Measurements from ENCODE around the gene BCAR1. TPM values are rescaled to one million over a fixed set of nuclear protein-coding genes. Genes with fewer than 3 reads are reported as not detected.
"Not testable (repeated sequence)": the region's sequence is repeated elsewhere in the genome, so short reads cannot be mapped to it uniquely, and the experiment has no call there.

The BCAR1 gene
- polyA plus RNA-seq, 1 donor (not counting 4 experiments of a cell fraction or from before 2014, with no cell fraction given): 17.8 TPM

GRCh38 chr16:75216127-75216526 is 35.3 kb downstream of the BCAR1 start:
- FAIRE-seq (no peak), DNase-seq (ENCODE audit: low read depth, low spot score) (no peak)
- H3K27me3 ChIP-seq (ENCODE audit: control insufficient read depth, extremely low read depth, insufficient read depth, low read length): no peaks in the 10 kb centered on the region
- H4K20me1 ChIP-seq (ENCODE audit: control insufficient read depth, extremely low read depth, insufficient read depth, low read length): no peaks in the 10 kb centered on the region
- TF ChIP-seq CTCF (optimal IDR thresholded peaks at IDR 0.05 in 1 of 3, IDR thresholded peaks at IDR 0.05 in 1 of 3, conservative IDR thresholded peaks at IDR 0.05 in 1 of 3; ENCODE audit: extremely low read depth in 1 of 3, insufficient read depth in 2 of 3, low read length in 3 of 3) (no peak), EZH2 (IDR thresholded peaks at IDR 0.05; ENCODE audit: low read length) (no peak)
- H3K36me3 ChIP-seq (ENCODE audit: control insufficient read depth in 2 of 2, extremely low read depth in 1 of 2, insufficient read depth in 2 of 2, low read length in 2 of 2): no peaks in the 10 kb centered on the region
- H3K4me1 ChIP-seq (ENCODE audit: control insufficient read depth, extremely low read depth, insufficient read depth, low read length): no peaks in the 10 kb centered on the region
- dilution Hi-C loops (cut with MboI; ENCODE audit: extremely low pct_ligation_motif_present, low sequenced_read_pairs): no loop called here
- no peak overlapping the region for H3K4me2 ChIP-seq (ENCODE audit: control insufficient read depth, extremely low read depth, insufficient read depth, low read depth, low read length)
- no peaks in the 10 kb centered on the region for H3K79me2 ChIP-seq (ENCODE audit: control insufficient read depth, insufficient read depth, low read length)
- no peak overlapping the region for H2AFZ ChIP-seq (ENCODE audit: control insufficient read depth, low read length)
- no peaks in the 10 kb centered on the region for H3K9me3 ChIP-seq (ENCODE audit: control insufficient read depth, low read depth, low read length)
- no peak overlapping the region for H3K4me3 ChIP-seq (ENCODE audit: control insufficient read depth in 2 of 3, extremely low read depth in 1 of 3, insufficient read depth in 2 of 3, low read depth in 1 of 3, low read length in 3 of 3)
- no peak overlapping the region for H3K9ac ChIP-seq (ENCODE audit: control insufficient read depth, extremely low read depth, insufficient read depth, low read length)
- no peak overlapping the region for H3K27ac ChIP-seq (ENCODE audit: control insufficient read depth, insufficient read depth, low read length)
- H3K9me1 ChIP-seq (ENCODE audit: control insufficient read depth, extremely low read depth, insufficient read depth, low read length): no peaks in the 10 kb centered on the region

DNA sequence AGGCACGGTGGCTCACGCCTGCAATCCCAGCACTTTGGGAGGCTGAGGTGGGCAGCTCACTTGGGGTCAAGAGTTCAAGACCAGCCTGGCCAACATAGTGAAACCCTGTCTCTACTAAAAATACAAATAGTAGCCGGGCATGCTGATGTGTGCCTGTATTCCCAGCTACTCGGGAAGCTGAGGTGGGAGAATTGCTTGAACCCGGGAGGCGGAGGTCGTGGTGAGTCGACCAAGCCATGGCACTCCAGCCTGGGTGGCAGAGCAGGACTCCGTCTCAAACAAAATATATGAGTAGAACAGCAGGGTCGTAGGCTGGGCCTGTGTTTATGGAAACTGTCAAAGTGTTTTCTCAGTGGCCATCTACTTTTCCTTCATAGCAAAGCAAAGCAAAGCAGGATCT is 40.1 kb downstream of the BCAR1 start:
- H3K4me1 ChIP-seq (ENCODE audit: control insufficient read depth, extremely low read depth, insufficient read depth, low read length); H3K27me3 ChIP-seq (ENCODE audit: control insufficient read depth, extremely low read depth, insufficient read depth, low read length); H3K4me3 ChIP-seq (ENCODE audit: control insufficient read depth in 2 of 3, extremely low read depth in 1 of 3, insufficient read depth in 2 of 3, low read depth in 1 of 3, low read length in 3 of 3); H3K4me2 ChIP-seq (ENCODE audit: control insufficient read depth, extremely low read depth, insufficient read depth, low read depth, low read length); H3K9me3 ChIP-seq (ENCODE audit: control insufficient read depth, low read depth, low read length); H2AFZ ChIP-seq (ENCODE audit: control insufficient read depth, low read length); H3K9ac ChIP-seq (ENCODE audit: control insufficient read depth, extremely low read depth, insufficient read depth, low read length); H3K79me2 ChIP-seq (ENCODE audit: control insufficient read depth, insufficient read depth, low read length); H4K20me1 ChIP-seq (ENCODE audit: control insufficient read depth, extremely low read depth, insufficient read depth, low read length); H3K36me3 ChIP-seq (ENCODE audit: control insufficient read depth in 2 of 2, extremely low read depth in 1 of 2, insufficient read depth in 2 of 2, low read length in 2 of 2); H3K27ac ChIP-seq (ENCODE audit: control insufficient read depth, insufficient read depth, low read length); FAIRE-seq; H3K9me1 ChIP-seq (ENCODE audit: control insufficient read depth, extremely low read depth, insufficient read depth, low read length); DNase-seq (ENCODE audit: low read depth, low spot score); dilution Hi-C loops (cut with MboI; ENCODE audit: extremely low pct_ligation_motif_present, low sequenced_read_pairs): not testable (repeated sequence)

DNA sequence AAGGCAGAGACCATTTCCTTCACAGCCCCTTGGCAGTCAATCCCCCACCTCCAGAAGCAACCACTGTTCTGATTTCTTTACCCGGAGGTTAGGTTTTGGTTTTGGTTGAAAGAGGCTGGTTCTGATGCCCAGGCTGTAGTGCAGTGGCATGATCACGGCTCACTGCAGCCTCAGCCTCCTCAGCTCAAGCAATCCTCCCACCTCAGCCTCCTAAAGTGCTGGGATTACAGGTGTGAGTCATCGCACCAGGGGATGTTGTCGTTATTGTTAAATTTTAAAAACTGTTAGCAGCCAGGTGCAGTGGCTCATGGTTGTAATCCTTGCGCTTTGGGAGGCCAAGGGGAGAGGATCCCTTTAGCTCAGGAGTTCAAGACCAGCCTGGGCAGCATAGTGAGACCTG is 41.5 kb downstream of the BCAR1 start:
- no peaks in the 10 kb centered on the region for H3K9me1 ChIP-seq (ENCODE audit: control insufficient read depth, extremely low read depth, insufficient read depth, low read length)
- FAIRE-seq (no peak), DNase-seq (ENCODE audit: low read depth, low spot score) (no peak)
- TF ChIP-seq CTCF (optimal IDR thresholded peaks at IDR 0.05 in 1 of 3, IDR thresholded peaks at IDR 0.05 in 1 of 3, conservative IDR thresholded peaks at IDR 0.05 in 1 of 3; ENCODE audit: extremely low read depth in 1 of 3, insufficient read depth in 2 of 3, low read length in 3 of 3): no peak
- no peak for TF ChIP-seq EZH2 (IDR thresholded peaks at IDR 0.05; ENCODE audit: low read length)
- dilution Hi-C loops (cut with MboI; ENCODE audit: extremely low pct_ligation_motif_present, low sequenced_read_pairs): no loop called here
- no peaks in the 10 kb centered on the region for H3K9me3 ChIP-seq (ENCODE audit: control insufficient read depth, low read depth, low read length)
- H3K4me3 ChIP-seq (ENCODE audit: control insufficient read depth in 2 of 3, extremely low read depth in 1 of 3, insufficient read depth in 2 of 3, low read depth in 1 of 3, low read length in 3 of 3): no peak overlapping the region
- H4K20me1 ChIP-seq (ENCODE audit: control insufficient read depth, extremely low read depth, insufficient read depth, low read length): no peaks in the 10 kb centered on the region
- H3K36me3 ChIP-seq (ENCODE audit: control insufficient read depth in 2 of 2, extremely low read depth in 1 of 2, insufficient read depth in 2 of 2, low read length in 2 of 2): no peaks in the 10 kb centered on the region
- no peak overlapping the region for H3K27ac ChIP-seq (ENCODE audit: control insufficient read depth, insufficient read depth, low read length)
- no peaks in the 10 kb centered on the region for H3K4me1 ChIP-seq (ENCODE audit: control insufficient read depth, extremely low read depth, insufficient read depth, low read length)
- H3K27me3 ChIP-seq (ENCODE audit: control insufficient read depth, extremely low read depth, insufficient read depth, low read length): no peaks in the 10 kb centered on the region
- no peak overlapping the region for H3K4me2 ChIP-seq (ENCODE audit: control insufficient read depth, extremely low read depth, insufficient read depth, low read depth, low read length)
- H2AFZ ChIP-seq (ENCODE audit: control insufficient read depth, low read length): no peak overlapping the region
- H3K79me2 ChIP-seq (ENCODE audit: control insufficient read depth, insufficient read depth, low read length): no peaks in the 10 kb centered on the region
- H3K9ac ChIP-seq (ENCODE audit: control insufficient read depth, extremely low read depth, insufficient read depth, low read length): no peak overlapping the region

GRCh38 chr16:75209514-75209913 is 41.9 kb downstream of the BCAR1 start:
- dilution Hi-C loops (cut with MboI; ENCODE audit: extremely low pct_ligation_motif_present, low sequenced_read_pairs): not testable (repeated sequence)

More at GRCh38 chr16:75209514-75209913, 41.9 kb downstream of the BCAR1 start:
- DNase-seq (ENCODE audit: low read depth, low spot score); FAIRE-seq; H3K79me2 ChIP-seq (ENCODE audit: control insufficient read depth, insufficient read depth, low read length); H3K9ac ChIP-seq (ENCODE audit: control insufficient read depth, extremely low read depth, insufficient read depth, low read length); H3K4me1 ChIP-seq (ENCODE audit: control insufficient read depth, extremely low read depth, insufficient read depth, low read length); H3K27me3 ChIP-seq (ENCODE audit: control insufficient read depth, extremely low read depth, insufficient read depth, low read length); H3K4me3 ChIP-seq (ENCODE audit: control insufficient read depth in 2 of 3, extremely low read depth in 1 of 3, insufficient read depth in 2 of 3, low read depth in 1 of 3, low read length in 3 of 3); H4K20me1 ChIP-seq (ENCODE audit: control insufficient read depth, extremely low read depth, insufficient read depth, low read length); H3K4me2 ChIP-seq (ENCODE audit: control insufficient read depth, extremely low read depth, insufficient read depth, low read depth, low read length); H3K27ac ChIP-seq (ENCODE audit: control insufficient read depth, insufficient read depth, low read length); H3K36me3 ChIP-seq (ENCODE audit: control insufficient read depth in 2 of 2, extremely low read depth in 1 of 2, insufficient read depth in 2 of 2, low read length in 2 of 2); H2AFZ ChIP-seq (ENCODE audit: control insufficient read depth, low read length); H3K9me3 ChIP-seq (ENCODE audit: control insufficient read depth, low read depth, low read length); H3K9me1 ChIP-seq (ENCODE audit: control insufficient read depth, extremely low read depth, insufficient read depth, low read length): not testable (repeated sequence)

Data from keratinocyte (primary cell).